HG02981 (cell line): ENCODE measurements around the gene SCAMP1.
"Not testable (repeated sequence)": the region's sequence is repeated elsewhere in the genome, so short reads cannot be mapped to it uniquely, and the experiment has no call there.

Source experiments
- ATAC-seq: cut with Tn5 transposase; IDR thresholded peaks from one replicate; pipeline ENCODE4 v1.9.1; 2021; ENCODE audit warnings: mild to moderate bottlenecking, moderate library complexity; ENCODE audit not compliant: unreplicated experiment

Gene SCAMP1

GRCh38 chr5:78360924-78361630, 660 bp downstream of the SCAMP1 start:
- peak; percentile 28 for ATAC-seq

GRCh38 chr5:78361631-78361993, 1.2 kb downstream of the SCAMP1 start:
- ATAC-seq, result no peak

- ATAC-seq, result no peak
Measured at GRCh38 chr5:78362220-78362619, 1.8 kb downstream of the SCAMP1 start.

GRCh38 chr5:78364005-78364404, 3.6 kb downstream of the SCAMP1 start:
- no peak for ATAC-seq

GRCh38 chr5:78367318-78367991, 7.0 kb downstream of the SCAMP1 start:
- no peak for ATAC-seq

- ATAC-seq, result no peak
Measured at GRCh38 chr5:78369680-78370079, 9.3 kb downstream of the SCAMP1 start.

- no peak for ATAC-seq
Measured at GRCh38 chr5:78373231-78373630, 12.8 kb downstream of the SCAMP1 start.

- no peak for ATAC-seq
Measured at GRCh38 chr5:78376315-78376714, 15.9 kb downstream of the SCAMP1 start.

GRCh38 chr5:78377056-78377717, 16.8 kb downstream of the SCAMP1 start:
- no peak for ATAC-seq

- ATAC-seq, result no peak
Measured at GRCh38 chr5:78377718-78378105, 17.3 kb downstream of the SCAMP1 start.

GRCh38 chr5:78387468-78388153, 27.2 kb downstream of the SCAMP1 start:
- no peak for ATAC-seq

- not testable (repeated sequence) for ATAC-seq
Measured at GRCh38 chr5:78391357-78391756, 30.9 kb downstream of the SCAMP1 start.

GRCh38 chr5:78397831-78398230, 37.4 kb downstream of the SCAMP1 start:
- ATAC-seq, result no peak

GRCh38 chr5:78399116-78399515, 38.7 kb downstream of the SCAMP1 start:
- ATAC-seq, result no peak

- ATAC-seq, result no peak
Measured at GRCh38 chr5:78404682-78405293, 44.4 kb downstream of the SCAMP1 start.

- ATAC-seq, result no peak
Measured at GRCh38 chr5:78405829-78406750, 45.7 kb downstream of the SCAMP1 start.

GRCh38 chr5:78407458-78407857, 47.0 kb downstream of the SCAMP1 start:
- no peak for ATAC-seq

- no peak for ATAC-seq
Measured at GRCh38 chr5:78411586-78411985, 51.2 kb downstream of the SCAMP1 start.

- ATAC-seq, result no peak
Measured at GRCh38 chr5:78416677-78417425, 56.4 kb downstream of the SCAMP1 start.
